GM23338 (cell line): ENCODE measurements around the gene BCR.

Source experiments
- CREB1 ChIP-seq: fragments of 250-450 bp; sonication (Bioruptor Pico); IDR thresholded peaks from 2 replicates; pipeline ENCODE4 v1.5.0; 2020; ENCODE audit warnings: low read depth, mild to moderate bottlenecking, moderate library complexity
- ETS1 ChIP-seq: IDR thresholded peaks from 2 replicates; pipeline ENCODE4 v1.6.1; 2016; ENCODE audit warnings: antibody characterized with exemption
- EZH2 ChIP-seq: fragments of 200-600 bp; sonication (generic); IDR thresholded peaks from one replicate; pipeline ENCODE4 v1.8.0; 2017; ENCODE audit warnings: antibody characterized with exemption, mild to moderate bottlenecking, low read depth; ENCODE audit not compliant: unreplicated experiment
- EZH2phosphoT487 ChIP-seq: fragments of 200-600 bp; sonication (generic); IDR thresholded peaks from one replicate; pipeline ENCODE4 v1.8.1; 2018; ENCODE audit warnings: antibody characterized with exemption; ENCODE audit not compliant: unreplicated experiment
- JUNB ChIP-seq: IDR thresholded peaks from one replicate; pipeline ENCODE4 v1.6.1; 2016; ENCODE audit warnings: antibody characterized with exemption; ENCODE audit not compliant: unreplicated experiment
- NANOG ChIP-seq: IDR thresholded peaks from 2 replicates; pipeline ENCODE4 v1.6.1; 2016; ENCODE audit warnings: antibody characterized with exemption, borderline replicate concordance
- POLR2AphosphoS5 ChIP-seq: IDR thresholded peaks from 2 replicates; pipeline ENCODE4 v1.6.1; 2016; ENCODE audit warnings: antibody characterized with exemption, low read depth
- STAT1 ChIP-seq: IDR thresholded peaks from one replicate; pipeline ENCODE4 v1.6.1; 2016; ENCODE audit warnings: antibody characterized with exemption; ENCODE audit not compliant: unreplicated experiment
- ZNF114 ChIP-seq: fragments of 250-450 bp; sonication (Bioruptor Pico); IDR thresholded peaks from 2 replicates; pipeline ENCODE4 v1.5.0; 2020; ENCODE audit warnings: mild to moderate bottlenecking, moderate library complexity
- ZNF331 ChIP-seq: fragments of 250-450 bp; sonication (Bioruptor Pico); IDR thresholded peaks from 2 replicates; pipeline ENCODE4 v1.5.0; 2020; ENCODE audit warnings: low read depth, mild to moderate bottlenecking, moderate library complexity
- TF ChIP-seq, protein P1 (sequence below), 2 experiments: fragments of 200-600 bp in 1 of 2; sonication (generic) in 1 of 2; conservative IDR thresholded peaks; 2 replicates each; pipeline versions ENCODE4 v1.5.1 to v1.6.1; 2016 to 2017; ENCODE audit warnings: antibody characterized with exemption in 2 of 2, low read depth in 2 of 2, mild to moderate bottlenecking in 2 of 2, moderate library complexity in 1 of 2
- TF ChIP-seq, protein P2 (sequence below): IDR thresholded peaks from one replicate; pipeline ENCODE4 v1.6.1; 2018; ENCODE audit warnings: antibody characterized with exemption; ENCODE audit not compliant: unreplicated experiment
- TF ChIP-seq, protein P3 (sequence below): fragments of 250-450 bp; sonication (Bioruptor Pico); IDR thresholded peaks from 2 replicates; pipeline ENCODE4 v1.5.0; 2020; ENCODE audit warnings: mild to moderate bottlenecking, moderate library complexity

- TF ChIP-seq, protein P1, sequence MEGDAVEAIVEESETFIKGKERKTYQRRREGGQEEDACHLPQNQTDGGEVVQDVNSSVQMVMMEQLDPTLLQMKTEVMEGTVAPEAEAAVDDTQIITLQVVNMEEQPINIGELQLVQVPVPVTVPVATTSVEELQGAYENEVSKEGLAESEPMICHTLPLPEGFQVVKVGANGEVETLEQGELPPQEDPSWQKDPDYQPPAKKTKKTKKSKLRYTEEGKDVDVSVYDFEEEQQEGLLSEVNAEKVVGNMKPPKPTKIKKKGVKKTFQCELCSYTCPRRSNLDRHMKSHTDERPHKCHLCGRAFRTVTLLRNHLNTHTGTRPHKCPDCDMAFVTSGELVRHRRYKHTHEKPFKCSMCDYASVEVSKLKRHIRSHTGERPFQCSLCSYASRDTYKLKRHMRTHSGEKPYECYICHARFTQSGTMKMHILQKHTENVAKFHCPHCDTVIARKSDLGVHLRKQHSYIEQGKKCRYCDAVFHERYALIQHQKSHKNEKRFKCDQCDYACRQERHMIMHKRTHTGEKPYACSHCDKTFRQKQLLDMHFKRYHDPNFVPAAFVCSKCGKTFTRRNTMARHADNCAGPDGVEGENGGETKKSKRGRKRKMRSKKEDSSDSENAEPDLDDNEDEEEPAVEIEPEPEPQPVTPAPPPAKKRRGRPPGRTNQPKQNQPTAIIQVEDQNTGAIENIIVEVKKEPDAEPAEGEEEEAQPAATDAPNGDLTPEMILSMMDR (conservative IDR thresholded peaks at IDR 0.05; ENCODE audit: low read depth in 2 of 2), result no peak
- TF ChIP-seq EZH2, result no peak
- no peak for TF ChIP-seq POLR2AphosphoS5
- no peak for TF ChIP-seq JUNB
- TF ChIP-seq, protein P2, sequence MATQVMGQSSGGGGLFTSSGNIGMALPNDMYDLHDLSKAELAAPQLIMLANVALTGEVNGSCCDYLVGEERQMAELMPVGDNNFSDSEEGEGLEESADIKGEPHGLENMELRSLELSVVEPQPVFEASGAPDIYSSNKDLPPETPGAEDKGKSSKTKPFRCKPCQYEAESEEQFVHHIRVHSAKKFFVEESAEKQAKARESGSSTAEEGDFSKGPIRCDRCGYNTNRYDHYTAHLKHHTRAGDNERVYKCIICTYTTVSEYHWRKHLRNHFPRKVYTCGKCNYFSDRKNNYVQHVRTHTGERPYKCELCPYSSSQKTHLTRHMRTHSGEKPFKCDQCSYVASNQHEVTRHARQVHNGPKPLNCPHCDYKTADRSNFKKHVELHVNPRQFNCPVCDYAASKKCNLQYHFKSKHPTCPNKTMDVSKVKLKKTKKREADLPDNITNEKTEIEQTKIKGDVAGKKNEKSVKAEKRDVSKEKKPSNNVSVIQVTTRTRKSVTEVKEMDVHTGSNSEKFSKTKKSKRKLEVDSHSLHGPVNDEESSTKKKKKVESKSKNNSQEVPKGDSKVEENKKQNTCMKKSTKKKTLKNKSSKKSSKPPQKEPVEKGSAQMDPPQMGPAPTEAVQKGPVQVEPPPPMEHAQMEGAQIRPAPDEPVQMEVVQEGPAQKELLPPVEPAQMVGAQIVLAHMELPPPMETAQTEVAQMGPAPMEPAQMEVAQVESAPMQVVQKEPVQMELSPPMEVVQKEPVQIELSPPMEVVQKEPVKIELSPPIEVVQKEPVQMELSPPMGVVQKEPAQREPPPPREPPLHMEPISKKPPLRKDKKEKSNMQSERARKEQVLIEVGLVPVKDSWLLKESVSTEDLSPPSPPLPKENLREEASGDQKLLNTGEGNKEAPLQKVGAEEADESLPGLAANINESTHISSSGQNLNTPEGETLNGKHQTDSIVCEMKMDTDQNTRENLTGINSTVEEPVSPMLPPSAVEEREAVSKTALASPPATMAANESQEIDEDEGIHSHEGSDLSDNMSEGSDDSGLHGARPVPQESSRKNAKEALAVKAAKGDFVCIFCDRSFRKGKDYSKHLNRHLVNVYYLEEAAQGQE, result no peak
- no peak for TF ChIP-seq CREB1
- no peak for TF ChIP-seq EZH2phosphoT487
- TF ChIP-seq ZNF331 (CRISPR knock-in tag), result no peak
- TF ChIP-seq ETS1, result no peak
- TF ChIP-seq ZNF114 (CRISPR knock-in tag), result no peak
- TF ChIP-seq, protein P3, sequence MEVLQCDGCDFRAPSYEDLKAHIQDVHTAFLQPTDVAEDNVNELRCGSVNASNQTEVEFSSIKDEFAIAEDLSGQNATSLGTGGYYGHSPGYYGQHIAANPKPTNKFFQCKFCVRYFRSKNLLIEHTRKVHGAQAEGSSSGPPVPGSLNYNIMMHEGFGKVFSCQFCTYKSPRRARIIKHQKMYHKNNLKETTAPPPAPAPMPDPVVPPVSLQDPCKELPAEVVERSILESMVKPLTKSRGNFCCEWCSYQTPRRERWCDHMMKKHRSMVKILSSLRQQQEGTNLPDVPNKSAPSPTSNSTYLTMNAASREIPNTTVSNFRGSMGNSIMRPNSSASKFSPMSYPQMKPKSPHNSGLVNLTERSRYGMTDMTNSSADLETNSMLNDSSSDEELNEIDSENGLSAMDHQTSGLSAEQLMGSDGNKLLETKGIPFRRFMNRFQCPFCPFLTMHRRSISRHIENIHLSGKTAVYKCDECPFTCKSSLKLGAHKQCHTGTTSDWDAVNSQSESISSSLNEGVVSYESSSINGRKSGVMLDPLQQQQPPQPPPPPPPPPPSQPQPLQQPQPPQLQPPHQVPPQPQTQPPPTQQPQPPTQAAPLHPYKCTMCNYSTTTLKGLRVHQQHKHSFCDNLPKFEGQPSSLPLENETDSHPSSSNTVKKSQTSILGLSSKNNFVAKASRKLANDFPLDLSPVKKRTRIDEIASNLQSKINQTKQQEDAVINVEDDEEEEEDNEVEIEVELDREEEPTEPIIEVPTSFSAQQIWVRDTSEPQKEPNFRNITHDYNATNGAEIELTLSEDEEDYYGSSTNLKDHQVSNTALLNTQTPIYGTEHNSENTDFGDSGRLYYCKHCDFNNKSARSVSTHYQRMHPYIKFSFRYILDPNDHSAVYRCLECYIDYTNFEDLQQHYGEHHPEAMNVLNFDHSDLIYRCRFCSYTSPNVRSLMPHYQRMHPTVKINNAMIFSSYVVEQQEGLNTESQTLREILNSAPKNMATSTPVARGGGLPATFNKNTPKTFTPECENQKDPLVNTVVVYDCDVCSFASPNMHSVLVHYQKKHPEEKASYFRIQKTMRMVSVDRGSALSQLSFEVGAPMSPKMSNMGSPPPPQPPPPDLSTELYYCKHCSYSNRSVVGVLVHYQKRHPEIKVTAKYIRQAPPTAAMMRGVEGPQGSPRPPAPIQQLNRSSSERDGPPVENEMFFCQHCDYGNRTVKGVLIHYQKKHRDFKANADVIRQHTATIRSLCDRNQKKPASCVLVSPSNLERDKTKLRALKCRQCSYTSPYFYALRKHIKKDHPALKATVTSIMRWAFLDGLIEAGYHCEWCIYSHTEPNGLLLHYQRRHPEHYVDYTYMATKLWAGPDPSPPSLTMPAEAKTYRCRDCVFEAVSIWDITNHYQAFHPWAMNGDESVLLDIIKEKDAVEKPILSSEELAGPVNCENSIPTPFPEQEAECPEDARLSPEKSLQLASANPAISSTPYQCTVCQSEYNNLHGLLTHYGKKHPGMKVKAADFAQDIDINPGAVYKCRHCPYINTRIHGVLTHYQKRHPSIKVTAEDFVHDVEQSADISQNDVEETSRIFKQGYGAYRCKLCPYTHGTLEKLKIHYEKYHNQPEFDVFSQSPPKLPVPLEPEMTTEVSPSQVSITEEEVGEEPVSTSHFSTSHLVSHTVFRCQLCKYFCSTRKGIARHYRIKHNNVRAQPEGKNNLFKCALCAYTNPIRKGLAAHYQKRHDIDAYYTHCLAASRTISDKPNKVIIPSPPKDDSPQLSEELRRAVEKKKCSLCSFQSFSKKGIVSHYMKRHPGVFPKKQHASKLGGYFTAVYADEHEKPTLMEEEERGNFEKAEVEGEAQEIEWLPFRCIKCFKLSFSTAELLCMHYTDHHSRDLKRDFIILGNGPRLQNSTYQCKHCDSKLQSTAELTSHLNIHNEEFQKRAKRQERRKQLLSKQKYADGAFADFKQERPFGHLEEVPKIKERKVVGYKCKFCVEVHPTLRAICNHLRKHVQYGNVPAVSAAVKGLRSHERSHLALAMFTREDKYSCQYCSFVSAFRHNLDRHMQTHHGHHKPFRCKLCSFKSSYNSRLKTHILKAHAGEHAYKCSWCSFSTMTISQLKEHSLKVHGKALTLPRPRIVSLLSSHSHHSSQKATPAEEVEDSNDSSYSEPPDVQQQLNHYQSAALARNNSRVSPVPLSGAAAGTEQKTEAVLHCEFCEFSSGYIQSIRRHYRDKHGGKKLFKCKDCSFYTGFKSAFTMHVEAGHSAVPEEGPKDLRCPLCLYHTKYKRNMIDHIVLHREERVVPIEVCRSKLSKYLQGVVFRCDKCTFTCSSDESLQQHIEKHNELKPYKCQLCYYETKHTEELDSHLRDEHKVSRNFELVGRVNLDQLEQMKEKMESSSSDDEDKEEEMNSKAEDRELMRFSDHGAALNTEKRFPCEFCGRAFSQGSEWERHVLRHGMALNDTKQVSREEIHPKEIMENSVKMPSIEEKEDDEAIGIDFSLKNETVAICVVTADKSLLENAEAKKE, result no peak
- no peak for TF ChIP-seq STAT1
- no peak for TF ChIP-seq NANOG
Observed at GRCh38 chr22:23277583-23278295, 97.4 kb downstream of the BCR start.
